Esophagus squamous epithelium (tissue), 5 donors: ENCODE results near the gene TRAF7. TPM values are rescaled to one million over a fixed set of nuclear protein-coding genes. Genes with fewer than 3 reads are reported as not detected.

Source experiments
- DNase-seq: peaks from one replicate; lab custom pipeline; 2025; lab: John Stamatoyannopoulos, UW
- H3K27ac ChIP-seq, 4 donors: fragments of 200-600 bp; sonication (generic); one replicate each; pipeline ENCODE4 v1.5.1; 2016 to 2019; ENCODE audit warnings: mild to moderate bottlenecking in 1 of 4
- H3K27me3 ChIP-seq, 4 donors: fragments of 200-600 bp; sonication (generic); 1 replicate in 3 of 4; 2 replicates in 1 of 4; pipeline versions ENCODE4 v1.5.1 to v1.6.0; 2017 to 2021; ENCODE audit warnings: antibody characterized with exemption in 1 of 4
- H3K36me3 ChIP-seq, 3 donors: fragments of 200-600 bp; sonication (generic); one replicate each; pipeline ENCODE4 v1.5.1; 2016 to 2019
- H3K4me1 ChIP-seq, 3 donors: fragments of 200-600 bp; sonication (generic); one replicate each; pipeline ENCODE4 v1.5.1; 2017 to 2019
- H3K4me3 ChIP-seq, 4 donors: fragments of 200-600 bp; sonication (generic); 1 replicate in 3 of 4; 2 replicates in 1 of 4; pipeline ENCODE4 v1.5.1; 2016 to 2019; ENCODE audit warnings: mild to moderate bottlenecking in 2 of 4, moderate library complexity in 1 of 4
- H3K9me3 ChIP-seq, 3 donors: fragments of 200-600 bp; sonication (generic); one replicate each; pipeline ENCODE4 v1.5.1; 2016 to 2019
- POLR2A ChIP-seq, 4 donors: fragments of 450-650 bp; IDR thresholded peaks; one replicate each; pipeline ENCODE4 v1.6.1; 2017; ENCODE audit warnings: antibody characterized with exemption in 4 of 4, mild to moderate bottlenecking in 4 of 4, moderate library complexity in 3 of 4
- WGBS, 2 donors: methylation state at CpG; one replicate each; pipeline ENCODE4 v1.1.5; 2018; 5-methylcytosine and 5-hydroxymethylcytosine counted together
- intact Hi-C: fragments of 100-400 bp; cut with DNase I; formaldehyde crosslinking; loops from one replicate; pipeline ENCODE4 v1.15.0; 2022
- total RNA-seq, 4 donors: library from RNA; depleted of rRNA; stranded (reverse); fragments of >200 nt; gene quantifications; one replicate each; pipeline ENCODE4 v1.1.0, GENCODE V29; 2016
- TF ChIP-seq, protein P1 (sequence below), 6 experiments: fragments of 450-650 bp in 4 of 6; fragments of 200-600 bp in 2 of 6; sonication (generic) in 2 of 6; IDR thresholded peaks; one replicate each; pipeline ENCODE4 v1.5.1; 2016 to 2019; ENCODE audit warnings: antibody characterized with exemption in 6 of 6, mild to moderate bottlenecking in 4 of 6, moderate library complexity in 4 of 6
- donor health status: DM: yes; HTN: yes; CAD: no.

The TRAF7 gene
- total RNA-seq, 4 donors from 2014 or later = 46.9 to 79.6 (median 73.2) TPM

DNA sequence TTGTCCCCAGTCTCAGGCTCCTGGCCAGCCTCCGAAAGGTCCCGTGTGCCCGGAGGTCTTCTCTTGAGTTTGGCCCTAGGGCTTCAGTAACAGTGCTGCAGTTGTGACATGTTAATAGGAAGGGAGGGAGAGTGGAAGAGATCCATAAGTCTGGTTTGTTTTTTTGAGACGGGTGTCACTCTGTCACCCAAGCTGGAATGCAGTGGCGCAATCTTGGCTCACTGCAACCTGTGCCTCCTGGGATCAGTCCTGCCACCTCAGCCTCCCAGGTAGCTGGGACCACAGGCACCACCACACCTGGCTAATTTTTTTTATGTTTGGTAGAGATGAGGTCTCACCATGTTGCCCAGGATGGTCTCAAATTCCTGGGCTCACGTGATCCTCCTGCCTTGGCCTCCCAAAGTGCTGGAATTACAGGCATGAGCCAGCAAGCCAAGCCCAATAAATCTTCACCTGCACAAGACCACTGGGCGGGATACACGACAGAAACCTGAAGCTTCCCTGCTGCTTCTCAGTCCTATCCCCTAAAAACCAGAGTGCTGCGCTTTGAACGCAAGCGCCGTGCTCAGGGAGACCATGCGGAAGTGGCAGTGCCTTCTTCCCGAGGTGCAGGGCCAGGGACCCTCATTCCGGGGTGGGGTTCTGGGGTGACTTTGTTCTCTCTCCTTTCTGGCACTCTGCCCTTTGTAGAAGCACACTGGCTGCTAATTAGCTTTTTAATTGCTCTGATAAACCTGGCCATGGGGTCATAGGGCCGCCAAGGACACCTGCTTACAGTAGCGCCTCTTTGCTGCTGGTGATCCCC, 10.9 kb downstream of the TRAF7 start:
- H3K27ac ChIP-seq = no peak overlapping the region
- 92 to 93% methylated on average over 9 to 12 of the region's 17 CpGs for WGBS, 2 donors

DNA sequence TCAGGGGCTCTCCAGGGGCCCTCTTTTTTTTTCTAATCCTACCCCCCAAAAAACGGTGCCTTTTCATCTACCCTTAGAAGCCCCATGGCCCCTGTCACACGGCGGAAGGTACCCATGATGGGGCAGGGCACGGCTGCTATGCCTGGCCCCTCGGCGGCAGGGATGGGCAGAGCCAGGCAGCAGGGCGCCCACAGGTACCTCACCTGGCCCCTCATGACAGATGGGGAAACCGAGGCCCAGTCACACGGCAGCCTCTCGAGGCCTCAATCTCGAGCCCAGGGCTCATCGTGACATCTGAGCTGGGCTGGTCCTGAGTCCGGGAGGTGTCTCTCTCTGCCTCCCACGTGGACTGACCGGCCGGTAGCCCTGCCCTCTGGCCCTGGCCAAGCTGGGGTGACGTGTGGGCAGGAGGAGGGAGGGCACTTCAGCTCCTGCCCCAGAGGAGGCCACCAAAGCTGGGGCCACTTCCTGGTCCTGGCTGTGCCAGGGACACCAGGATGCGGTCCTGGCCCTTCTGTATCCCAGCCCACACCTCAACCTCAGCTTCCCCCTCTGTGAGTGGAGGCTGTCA, 11.6 kb downstream of the TRAF7 start:
- no peaks in the 10 kb centered on the region for H3K9me3 ChIP-seq
- H3K36me3 ChIP-seq = peaks cover 11 to 68% (median 19%) of the 10 kb centered on the region in 3 donors
- TF ChIP-seq, protein P1, sequence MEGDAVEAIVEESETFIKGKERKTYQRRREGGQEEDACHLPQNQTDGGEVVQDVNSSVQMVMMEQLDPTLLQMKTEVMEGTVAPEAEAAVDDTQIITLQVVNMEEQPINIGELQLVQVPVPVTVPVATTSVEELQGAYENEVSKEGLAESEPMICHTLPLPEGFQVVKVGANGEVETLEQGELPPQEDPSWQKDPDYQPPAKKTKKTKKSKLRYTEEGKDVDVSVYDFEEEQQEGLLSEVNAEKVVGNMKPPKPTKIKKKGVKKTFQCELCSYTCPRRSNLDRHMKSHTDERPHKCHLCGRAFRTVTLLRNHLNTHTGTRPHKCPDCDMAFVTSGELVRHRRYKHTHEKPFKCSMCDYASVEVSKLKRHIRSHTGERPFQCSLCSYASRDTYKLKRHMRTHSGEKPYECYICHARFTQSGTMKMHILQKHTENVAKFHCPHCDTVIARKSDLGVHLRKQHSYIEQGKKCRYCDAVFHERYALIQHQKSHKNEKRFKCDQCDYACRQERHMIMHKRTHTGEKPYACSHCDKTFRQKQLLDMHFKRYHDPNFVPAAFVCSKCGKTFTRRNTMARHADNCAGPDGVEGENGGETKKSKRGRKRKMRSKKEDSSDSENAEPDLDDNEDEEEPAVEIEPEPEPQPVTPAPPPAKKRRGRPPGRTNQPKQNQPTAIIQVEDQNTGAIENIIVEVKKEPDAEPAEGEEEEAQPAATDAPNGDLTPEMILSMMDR (IDR thresholded peaks at IDR 0.05) = no peak
- no peak for TF ChIP-seq POLR2A (IDR thresholded peaks at IDR 0.05)
- H3K4me3 ChIP-seq = no peak overlapping the region
- no peak for DNase-seq
- no peak overlapping the region for H3K27ac ChIP-seq
- H3K4me1 ChIP-seq = peaks cover 14 to 37% (median 15%) of the 10 kb centered on the region in 3 donors
- H3K27me3 ChIP-seq = no peaks in the 10 kb centered on the region
- intact Hi-C loops = no loop called here
- WGBS, 2 donors = 86 to 94% methylated on average over 2 to 9 of the region's 18 CpGs

More for the DNA sequence above, 10.9 kb downstream of the TRAF7 start:
- Histone ChIP-seq H3K4me3 (no peak overlapping the region), H3K4me1 (peaks cover 20 to 40% (median 22%) of the 10 kb centered on the region in 3 donors), H3K9me3 (no peaks in the 10 kb centered on the region), H3K36me3 (peaks cover 9 to 61% (median 19%) of the 10 kb centered on the region in 3 donors), H3K27me3 (no peaks in the 10 kb centered on the region)
- no peak for DNase-seq
- TF ChIP-seq, protein P1 (IDR thresholded peaks at IDR 0.05) = no peak
- no peak for TF ChIP-seq POLR2A (IDR thresholded peaks at IDR 0.05)
- intact Hi-C loops = no loop called here

DNA sequence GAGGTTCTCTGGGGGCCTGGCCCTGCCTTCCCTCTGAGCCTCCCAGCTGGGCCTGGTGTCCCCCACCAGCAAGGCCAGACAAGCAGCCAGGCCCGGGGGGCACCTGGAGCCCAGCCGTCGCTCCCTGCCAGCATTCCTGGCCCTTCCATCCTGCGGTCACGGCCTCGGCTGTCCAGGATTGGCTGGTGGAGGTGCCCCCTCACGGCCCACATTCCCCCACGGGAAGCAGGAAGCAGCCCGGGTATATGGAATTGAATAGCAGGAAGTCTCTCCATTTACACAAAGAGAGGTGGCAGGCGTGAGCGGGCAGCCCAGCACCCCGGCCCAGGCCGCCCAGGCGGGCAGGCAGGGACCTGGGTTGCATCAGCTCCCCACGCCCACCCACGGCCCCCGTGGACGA, 14.5 kb downstream of the TRAF7 start:
- 95% methylated on average over 4 of the region's 18 CpGs; no CpG with 5 or more reads in 1 of the 2 donors for WGBS, 2 donors
- DNase-seq = no peak
- Histone ChIP-seq H3K9me3 (no peaks in the 10 kb centered on the region), H3K36me3 (peaks cover 40 to 97% (median 40%) of the 10 kb centered on the region in 3 donors), H3K4me3 (peak overlapping the region; percentile 12 to 57 (median 34)), H3K27me3 (no peaks in the 10 kb centered on the region), H3K27ac (peak overlapping the region; percentile 44 to 72 (median 69)), H3K4me1 (peaks cover 0 to 34% (median 0%) of the 10 kb centered on the region in 3 donors)
- intact Hi-C loops = no loop called here
- TF ChIP-seq POLR2A (IDR thresholded peaks at IDR 0.05) = peak in 2 of 4 donors; percentile 14 to 34
- TF ChIP-seq, protein P1 (IDR thresholded peaks at IDR 0.05) = no peak

DNA sequence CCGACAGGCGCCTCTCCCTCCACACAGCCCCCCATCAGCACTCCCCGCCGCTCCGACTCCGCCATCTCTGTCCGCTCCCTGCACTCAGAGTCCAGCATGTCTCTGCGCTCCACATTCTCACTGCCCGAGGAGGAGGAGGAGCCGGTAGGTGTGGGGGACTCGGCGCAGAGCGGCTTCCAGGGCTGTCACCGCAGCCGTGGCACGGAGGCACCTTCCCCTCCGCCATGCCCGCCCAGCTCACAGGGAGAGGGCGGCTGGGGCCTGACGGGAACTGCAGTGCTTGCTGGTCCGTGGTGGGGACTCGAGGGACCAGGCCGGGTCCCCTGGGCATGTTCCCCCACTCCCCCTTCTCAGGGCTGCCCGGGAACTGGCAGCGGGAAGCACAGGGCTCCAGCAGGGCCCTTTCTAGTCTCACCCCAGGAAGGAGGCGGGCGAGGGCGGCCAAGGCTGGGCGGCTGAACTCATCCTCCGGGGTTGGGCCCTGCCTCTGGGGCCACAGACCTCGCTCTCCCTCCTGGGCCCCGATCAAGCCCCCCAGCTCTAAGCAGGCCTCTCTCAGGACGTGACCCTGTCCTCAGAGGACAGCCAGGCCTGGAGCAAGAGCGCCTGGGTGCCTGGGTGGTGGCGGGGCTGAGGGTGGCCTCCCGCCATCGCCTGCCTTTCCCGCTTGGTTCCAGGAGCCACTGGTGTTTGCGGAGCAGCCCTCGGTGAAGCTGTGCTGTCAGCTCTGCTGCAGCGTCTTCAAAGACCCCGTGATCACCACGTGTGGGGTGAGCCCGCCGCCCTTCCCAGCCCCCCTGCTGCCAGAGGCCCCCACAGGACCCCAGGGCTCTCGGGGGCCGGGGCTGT, 15.2 kb downstream of the TRAF7 start:
- Histone ChIP-seq H3K9me3 (no peaks in the 10 kb centered on the region), H3K4me3 (peak overlapping the region; percentile 12 to 57 (median 34)), H3K27me3 (no peaks in the 10 kb centered on the region), H3K27ac (peak overlapping the region; percentile 39 to 72 (median 58)), H3K4me1 (peaks cover 0 to 38% (median 4%) of the 10 kb centered on the region in 3 donors), H3K36me3 (peaks cover 46 to 100% (median 48%) of the 10 kb centered on the region in 3 donors)
- TF ChIP-seq, protein P1 (IDR thresholded peaks at IDR 0.05) = no peak
- no peak for TF ChIP-seq POLR2A (IDR thresholded peaks at IDR 0.05)
- DNase-seq = no peak
- WGBS, 2 donors = 95% methylated on average over 8 of the region's 47 CpGs; no CpG with 5 or more reads in 1 of the 2 donors
- intact Hi-C loops = no loop called here
